ENCODE measurements around the gene TMEM115.

DNA sequence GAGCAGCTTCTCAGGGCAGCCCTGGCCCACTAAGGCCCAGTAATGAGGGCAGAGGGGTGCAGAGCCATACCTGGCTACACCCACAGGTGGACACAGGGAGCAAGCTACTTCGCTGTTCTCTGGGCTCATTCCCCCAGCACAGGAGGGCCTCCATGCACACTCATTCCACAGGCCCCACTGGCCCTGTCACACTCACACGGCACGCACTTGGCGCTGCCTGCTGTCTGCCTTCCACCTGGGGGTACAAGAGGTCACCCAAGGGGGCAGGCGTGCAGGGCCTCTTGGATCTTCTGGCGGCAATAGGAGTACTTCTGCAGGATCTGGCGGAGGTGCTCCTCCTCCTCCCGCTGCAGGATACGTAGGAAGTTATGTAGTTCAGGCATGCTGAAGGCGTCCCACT, 29.0 kb downstream of the TMEM115 start:
- TF ChIP-seq FOXM1 (IDR thresholded peaks at IDR 0.05; ENCODE audit: low read depth) (no peak), FOXM1 (CRISPR knock-in tag; IDR thresholded peaks at IDR 0.05; ENCODE audit: low read depth) (no peak), MAFG (tag; conservative IDR thresholded peaks at IDR 0.05) (no peak), KLF16 (IDR thresholded peaks at IDR 0.05) (no peak)
